CD14-positive monocyte (primary cell): ENCODE data around the gene ZC3HAV1. TPM values are rescaled to one million over a fixed set of nuclear protein-coding genes. Genes with fewer than 3 reads are reported as not detected.

Experiments
- DNase-seq, 3 donors: peaks; one replicate each; pipeline ENCODE4 v3.0.0-alpha.2; 2011 to 2022
- H2AFZ ChIP-seq: 2 replicates; pipeline ENCODE4 v1.6.0; 2012; ENCODE audit warnings: mild to moderate bottlenecking, low read depth, low read length, inconsistent platforms; ENCODE audit not compliant: insufficient read depth, poor library complexity, severe bottlenecking
- H3K27ac ChIP-seq, 2 donors: 1 replicate in 1 of 2; 2 replicates in 1 of 2; pipeline ENCODE4 v1.5.1; 2012 to 2013; ENCODE audit warnings: low read length in 2 of 2, control low read depth in 1 of 2, inconsistent platforms in 1 of 2, low read depth in 1 of 2, mild to moderate bottlenecking in 1 of 2
- H3K27me3 ChIP-seq, 2 donors: one replicate each; pipeline versions ENCODE4 v1.6.0 to v1.6.1; 2011 to 2013; ENCODE audit warnings: low read length in 2 of 2; ENCODE audit not compliant: control insufficient read depth in 2 of 2, insufficient read depth in 2 of 2
- H3K36me3 ChIP-seq, 2 donors: replicated peaks in 1 of 2; 1 replicate in 1 of 2; 2 replicates in 1 of 2; pipeline versions ENCODE4 v1.5.1 to v1.6.1; 2012 to 2013; ENCODE audit warnings: low read length in 2 of 2, control low read depth in 1 of 2, inconsistent platforms in 1 of 2, mild to moderate bottlenecking in 1 of 2; ENCODE audit not compliant: insufficient read depth in 2 of 2, control insufficient read depth in 1 of 2
- H3K4me1 ChIP-seq, 2 donors: 1 replicate in 1 of 2; 2 replicates in 1 of 2; pipeline versions ENCODE4 v1.5.1 to v1.6.1; 2012 to 2013; ENCODE audit warnings: low read length in 2 of 2, control low read depth in 1 of 2, inconsistent platforms in 1 of 2, mild to moderate bottlenecking in 1 of 2, moderate library complexity in 1 of 2; ENCODE audit not compliant: insufficient read depth in 2 of 2, control insufficient read depth in 1 of 2
- H3K4me2 ChIP-seq: replicated peaks from 2 replicates; pipeline ENCODE3; 2012; ENCODE audit warnings: low read length, moderate library complexity, mild to moderate bottlenecking; ENCODE audit not compliant: poor library complexity, severe bottlenecking; ENCODE audit errors: extremely low read depth
- H3K4me3 ChIP-seq, 3 experiments: fragments of 200-600 bp in 1 of 3; sonication (generic) in 1 of 3; replicated peaks in 1 of 3; 1 replicate in 2 of 3; 2 replicates in 1 of 3; pipeline ENCODE4 v1.5.1; 2011 to 2013; ENCODE audit warnings: low read length in 3 of 3, mild to moderate bottlenecking in 3 of 3, control low read depth in 2 of 3, low read depth in 2 of 3, inconsistent platforms in 1 of 3, moderate library complexity in 1 of 3
- H3K79me2 ChIP-seq: 2 replicates; pipeline ENCODE4 v1.6.0; 2012; ENCODE audit warnings: mild to moderate bottlenecking, control low read depth, inconsistent platforms, low read length, moderate library complexity; ENCODE audit not compliant: insufficient read depth
- H3K9ac ChIP-seq: 2 replicates; pipeline ENCODE4 v1.6.0; 2017; ENCODE audit warnings: low read length, mild to moderate bottlenecking; ENCODE audit not compliant: insufficient read depth, poor library complexity, severe bottlenecking
- H3K9me3 ChIP-seq, 2 donors: replicated peaks in 1 of 2; 1 replicate in 1 of 2; 2 replicates in 1 of 2; pipeline versions ENCODE4 v1.5.1 to v1.6.1; 2012 to 2013; ENCODE audit warnings: low read length in 2 of 2, control low read depth in 1 of 2; ENCODE audit not compliant: control insufficient read depth in 1 of 2, insufficient read depth in 1 of 2
- H4K20me1 ChIP-seq: 2 replicates; pipeline ENCODE4 v1.6.0; 2012; ENCODE audit warnings: mild to moderate bottlenecking, low read length, control low read depth, moderate library complexity; ENCODE audit not compliant: insufficient read depth
- H3K27ac Mint-ChIP-seq, 7 donors: one replicate each; pipeline ENCODE4 v1.8.0; 2020; ENCODE audit warnings: mild to moderate bottlenecking in 7 of 7, mixed read lengths in 7 of 7, moderate library complexity in 6 of 7, inconsistent platforms in 2 of 7
- H3K27me3 Mint-ChIP-seq, 3 donors: one replicate each; pipeline ENCODE4 v1.8.0; 2021 to 2022; ENCODE audit warnings: low read depth in 3 of 3, mild to moderate bottlenecking in 3 of 3, mixed read lengths in 3 of 3, moderate library complexity in 3 of 3, inconsistent platforms in 1 of 3
- H3K36me3 Mint-ChIP-seq, 2 donors: one replicate each; pipeline ENCODE4 v1.8.0; 2020; ENCODE audit warnings: mixed read lengths in 2 of 2, inconsistent platforms in 1 of 2, mild to moderate bottlenecking in 1 of 2
- H3K4me1 Mint-ChIP-seq: one replicate; pipeline ENCODE4 v1.8.0; 2020; ENCODE audit warnings: mild to moderate bottlenecking, mixed read lengths
- H3K4me3 Mint-ChIP-seq, 2 donors: one replicate each; pipeline ENCODE4 v1.8.0; 2020; ENCODE audit warnings: mild to moderate bottlenecking in 2 of 2, mixed read lengths in 2 of 2, moderate library complexity in 1 of 2
- H3K9me3 Mint-ChIP-seq, 7 donors: one replicate each; pipeline ENCODE4 v1.8.0; 2020 to 2022; ENCODE audit warnings: mixed read lengths in 7 of 7, mild to moderate bottlenecking in 6 of 7, moderate library complexity in 6 of 7, inconsistent platforms in 2 of 7
- WGBS: methylation state at CpG from one replicate; pipeline ENCODE4 v1.1.5; 2013; ENCODE audit warnings: missing lambda C conversion rate; ENCODE audit not compliant: insufficient coverage; 5-methylcytosine and 5-hydroxymethylcytosine counted together
- intact Hi-C, 2 donors: fragments of 100-400 bp; cut with micrococcal nuclease; formaldehyde crosslinking; loops; one replicate each; pipeline versions ENCODE4 v1.15.0 to v1.15.1; 2023
- polyA plus RNA-seq, 3 donors: library from polyadenylated mRNA; depleted of rRNA in 1 of 3; unstranded in 2 of 3; stranded (reverse) in 1 of 3; fragments of 300-500 nt in 2 of 3; fragments of >200 nt in 1 of 3; fragmentation: Illumina TruSeq in 2 of 3; gene quantifications; 1 replicate in 2 of 3; 2 replicates in 1 of 3; pipeline ENCODE4 v1.2.3, GENCODE V29; 2012 to 2021
- TF ChIP-seq, protein P1 (sequence below): fragments of 200-600 bp; IDR thresholded peaks from one replicate; pipeline ENCODE4 v1.8.0; 2022; ENCODE audit warnings: antibody characterized with exemption, mild to moderate bottlenecking

The ZC3HAV1 gene
- polyA plus RNA-seq, 3 donors, result 20.7 to 30.2 (median 21.2) TPM

DNA sequence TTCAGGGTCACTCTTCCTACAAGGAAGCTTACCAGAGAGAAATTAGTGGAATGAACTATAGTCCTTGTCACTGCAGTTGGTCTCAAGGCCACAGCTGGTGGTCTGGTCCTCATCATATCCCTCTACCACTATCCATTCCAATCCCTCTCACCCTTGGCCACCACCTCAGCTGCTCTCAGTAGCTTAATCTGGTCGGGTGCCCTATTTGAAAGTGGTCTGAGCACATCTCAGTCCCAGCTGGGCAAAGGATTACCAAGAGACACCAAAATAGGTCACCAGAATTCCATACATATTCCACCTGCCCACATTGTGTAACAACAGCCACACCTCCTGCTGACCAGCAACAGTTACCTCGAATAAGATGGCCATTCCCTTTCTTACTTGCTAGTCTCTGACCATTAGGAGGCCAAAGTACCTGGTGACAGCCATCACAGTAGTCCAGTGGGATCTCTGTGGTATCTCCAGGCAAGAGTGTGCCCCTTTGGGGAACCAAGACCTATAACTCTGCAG lies 3.3 kb upstream of the ZC3HAV1 start:
- peaks cover 14 to 28% of the 10 kb centered on the region in 2 donors for H3K4me1 ChIP-seq
- no peak overlapping the region for H3K4me2 ChIP-seq
- no peaks in the 10 kb centered on the region for H3K36me3 Mint-ChIP-seq
- no peaks in the 10 kb centered on the region for H3K27me3 ChIP-seq
- peaks cover 5 to 9% (median 5%) of the 10 kb centered on the region in 7 donors for H3K9me3 Mint-ChIP-seq
- peaks cover 0 to 5% (median 0%) of the 10 kb centered on the region in 3 donors for H3K27me3 Mint-ChIP-seq
- H3K36me3 ChIP-seq, result no peaks in the 10 kb centered on the region
- peak overlapping the region in 1 of 7 donors; percentile 10 for H3K27ac Mint-ChIP-seq
- no peak overlapping the region for H2AFZ ChIP-seq
- DNase-seq, result no peak
- peaks cover 14% of the 10 kb centered on the region for H3K79me2 ChIP-seq
- no peak overlapping the region for H3K27ac ChIP-seq
- peaks cover 27% of the 10 kb centered on the region for H3K4me1 Mint-ChIP-seq
- H3K4me3 ChIP-seq, result no peak overlapping the region
- no peak overlapping the region for H3K4me3 Mint-ChIP-seq
- TF ChIP-seq, protein P1, sequence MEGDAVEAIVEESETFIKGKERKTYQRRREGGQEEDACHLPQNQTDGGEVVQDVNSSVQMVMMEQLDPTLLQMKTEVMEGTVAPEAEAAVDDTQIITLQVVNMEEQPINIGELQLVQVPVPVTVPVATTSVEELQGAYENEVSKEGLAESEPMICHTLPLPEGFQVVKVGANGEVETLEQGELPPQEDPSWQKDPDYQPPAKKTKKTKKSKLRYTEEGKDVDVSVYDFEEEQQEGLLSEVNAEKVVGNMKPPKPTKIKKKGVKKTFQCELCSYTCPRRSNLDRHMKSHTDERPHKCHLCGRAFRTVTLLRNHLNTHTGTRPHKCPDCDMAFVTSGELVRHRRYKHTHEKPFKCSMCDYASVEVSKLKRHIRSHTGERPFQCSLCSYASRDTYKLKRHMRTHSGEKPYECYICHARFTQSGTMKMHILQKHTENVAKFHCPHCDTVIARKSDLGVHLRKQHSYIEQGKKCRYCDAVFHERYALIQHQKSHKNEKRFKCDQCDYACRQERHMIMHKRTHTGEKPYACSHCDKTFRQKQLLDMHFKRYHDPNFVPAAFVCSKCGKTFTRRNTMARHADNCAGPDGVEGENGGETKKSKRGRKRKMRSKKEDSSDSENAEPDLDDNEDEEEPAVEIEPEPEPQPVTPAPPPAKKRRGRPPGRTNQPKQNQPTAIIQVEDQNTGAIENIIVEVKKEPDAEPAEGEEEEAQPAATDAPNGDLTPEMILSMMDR, result no peak
- peaks cover 14% of the 10 kb centered on the region for H4K20me1 ChIP-seq
- 94% methylated on average over 2 of the region's 2 CpGs for WGBS
- H3K9ac ChIP-seq, result no peak overlapping the region
- intact Hi-C loops, result loop anchor here in 1 of 2 donors (10.0 kb wide), 1 partner anchor 232 kb away; the partner anchor contains the start of gene FMC1
- no peaks in the 10 kb centered on the region for H3K9me3 ChIP-seq

DNA sequence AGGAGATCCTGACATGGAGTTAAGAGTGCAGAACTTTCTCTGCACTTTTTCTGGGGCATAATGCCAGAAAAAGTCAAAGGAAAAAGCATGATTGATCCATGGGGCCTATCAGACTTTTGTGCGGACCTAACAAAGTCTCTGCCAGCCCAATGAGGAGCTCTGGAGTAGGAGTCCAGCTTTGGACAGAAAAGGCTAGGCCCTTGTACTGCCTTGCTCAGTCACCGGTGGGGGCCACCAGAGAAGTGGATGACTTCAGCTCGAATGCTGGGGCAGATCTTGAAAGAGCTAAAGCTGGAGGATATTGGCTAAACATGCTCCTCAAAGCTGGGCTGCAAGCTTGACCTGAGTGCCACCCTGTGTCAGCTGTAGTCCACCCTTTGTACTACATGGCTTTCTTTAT lies 2.8 kb upstream of the ZC3HAV1 start:
- no peak overlapping the region for H3K9ac ChIP-seq
- H3K9me3 Mint-ChIP-seq, result peaks cover 5 to 9% (median 5%) of the 10 kb centered on the region in 7 donors
- TF ChIP-seq, protein P1, result no peak
- H4K20me1 ChIP-seq, result peaks cover 19% of the 10 kb centered on the region
- H3K27me3 ChIP-seq, result no peaks in the 10 kb centered on the region
- 94% methylated on average over 3 of the region's 3 CpGs for WGBS
- no peak for DNase-seq
- no peaks in the 10 kb centered on the region for H3K36me3 Mint-ChIP-seq
- peaks cover 15 to 28% of the 10 kb centered on the region in 2 donors for H3K4me1 ChIP-seq
- H3K4me3 ChIP-seq, result no peak overlapping the region
- H3K9me3 ChIP-seq, result no peaks in the 10 kb centered on the region
- no peak overlapping the region for H3K4me2 ChIP-seq
- H3K27ac Mint-ChIP-seq, result peak overlapping the region in 3 of 7 donors; percentile 63 to 89 (median 81)
- H3K4me3 Mint-ChIP-seq, result no peak overlapping the region
- peaks cover 27% of the 10 kb centered on the region for H3K4me1 Mint-ChIP-seq
- peaks cover 0 to 5% (median 0%) of the 10 kb centered on the region in 3 donors for H3K27me3 Mint-ChIP-seq
- H3K36me3 ChIP-seq, result no peaks in the 10 kb centered on the region
- H2AFZ ChIP-seq, result no peak overlapping the region
- peak overlapping the region in 1 of 2 donors; percentile 58 for H3K27ac ChIP-seq
- intact Hi-C loops, result loop anchor here in 1 of 2 donors (10.0 kb wide), 1 partner anchor 232 kb away; the partner anchor contains the start of gene FMC1
- H3K79me2 ChIP-seq, result peaks cover 19% of the 10 kb centered on the region
